Measurements from ENCODE around the gene PCDHGA3. TPM values are rescaled to one million over a fixed set of nuclear protein-coding genes. Genes with fewer than 3 reads are reported as not detected.

The PCDHGA3 gene
- total RNA-seq (2022; extraction: Qiagen RNA extraction; ENCODE audit: low read depth) = 0.02 to 0.04 TPM (median 0.03 TPM) in 3 of 5 replicates, not detected in the others

GRCh38 chr5:141343242-141343952 is at the start of gene PCDHGA3:
PCDHGA3 (plus strand) TSS chr5:141343829; CDS start chr5:141344034, 205 bp downstream.

DNA sequence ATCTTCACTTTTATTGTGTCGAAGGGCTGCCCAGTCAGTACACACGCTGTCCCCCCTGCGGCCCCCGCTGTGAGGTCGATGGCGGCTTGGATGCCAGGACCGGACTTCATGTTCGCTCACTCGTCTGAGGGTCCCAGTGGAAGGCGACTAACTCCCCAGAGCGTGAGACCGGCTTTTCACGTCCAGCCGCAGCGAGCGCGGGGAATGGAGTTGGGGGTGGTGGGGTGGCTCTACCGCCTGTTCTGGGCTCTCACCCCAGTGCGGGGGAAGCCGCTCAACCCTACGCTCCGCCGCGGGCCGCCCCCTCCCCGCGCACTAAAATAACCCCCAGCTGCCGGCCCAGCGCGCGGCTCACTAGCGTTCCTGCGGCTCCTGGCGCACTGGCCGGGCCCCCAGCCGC is 39.9 kb upstream of the PCDHGA3 start, which contains the start of gene SLC25A2:
Gene SLC25A2, minus strand, starts transcription at position 294 of the 400 bp plus-strand sequence. Its CDS starts 184 bp downstream, at position 110.

GRCh38 chr5:141320225-141321169 is 23.1 kb upstream of the PCDHGA3 start, which contains the start of gene TAF7:
TAF7 (minus strand) TSS chr5:141320784; CDS start chr5:141320044, 740 bp downstream.

GRCh38 chr5:141330299-141331080 is 13.1 kb upstream of the PCDHGA3 start, which contains the start of gene PCDHGA1:
PCDHGA1 (plus strand) TSS chr5:141330514.

DNA sequence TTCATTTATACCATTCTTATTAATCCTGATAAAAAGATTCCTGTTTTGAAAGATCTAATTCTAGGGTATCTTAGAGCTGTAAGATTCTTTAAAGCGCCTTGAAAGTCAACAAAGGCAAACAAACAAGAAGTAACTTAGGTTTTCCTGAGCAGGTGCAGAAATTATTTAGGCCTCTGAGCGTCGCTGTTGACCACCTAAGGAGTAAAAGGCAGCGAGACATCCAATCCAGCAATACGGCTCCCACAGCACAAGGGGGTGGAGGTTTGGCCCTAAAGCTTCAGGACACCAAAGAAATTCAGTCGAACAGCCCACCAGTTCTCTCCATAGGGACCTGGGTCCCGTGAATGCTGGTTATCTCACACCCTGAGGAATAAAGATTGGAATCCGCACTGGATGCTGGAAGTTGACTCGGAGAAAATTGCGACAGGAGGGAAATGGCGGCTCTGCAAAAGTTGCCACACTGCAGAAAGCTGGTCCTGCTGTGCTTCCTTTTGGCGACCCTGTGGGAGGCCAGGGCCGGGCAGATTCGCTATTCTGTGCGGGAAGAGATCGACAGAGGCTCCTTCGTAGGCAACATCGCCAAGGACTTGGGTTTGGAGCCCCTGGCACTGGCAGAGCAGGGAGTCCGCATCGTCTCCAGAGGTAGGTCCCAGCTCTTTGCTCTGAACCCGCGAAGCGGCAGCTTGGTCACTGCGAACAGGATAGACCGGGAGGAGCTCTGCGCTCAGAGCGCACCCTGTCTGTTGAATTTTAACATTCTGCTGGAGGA is 4.9 kb upstream of the PCDHGA3 start, which contains the start of gene PCDHGA2:
Gene PCDHGA2, plus strand, starts transcription at position 223 of the 769 bp plus-strand sequence.

GRCh38 chr5:141349917-141350619 is 6.4 kb downstream of the PCDHGA3 start, which contains the start of gene PCDHGB1:
PCDHGB1 (plus strand) TSS chr5:141350099; CDS start chr5:141350261, 162 bp downstream.

GRCh38 chr5:141354900-141355469 is 11.4 kb downstream of the PCDHGA3 start, which contains the start of gene PCDHGA4:
PCDHGA4 (plus strand) TSS chr5:141355021; CDS start chr5:141355108, 87 bp downstream.

GRCh38 chr5:141359790-141360426 is 16.3 kb downstream of the PCDHGA3 start, which contains the start of gene PCDHGB2:
PCDHGB2 (plus strand) TSS chr5:141359994; CDS start chr5:141360136, 142 bp downstream.

GRCh38 chr5:141363952-141364660 is 20.5 kb downstream of the PCDHGA3 start, which contains the start of gene PCDHGA5:
PCDHGA5 (plus strand) TSS chr5:141364162; CDS start chr5:141364331, 169 bp downstream.

GRCh38 chr5:141369994-141370848 is 26.6 kb downstream of the PCDHGA3 start, which contains the start of gene PCDHGB3:
PCDHGB3 (plus strand) TSS chr5:141370242; CDS start chr5:141370395, 153 bp downstream.

GRCh38 chr5:141373673-141374317 is 30.2 kb downstream of the PCDHGA3 start, which contains the start of gene PCDHGA6:
PCDHGA6 (plus strand) TSS chr5:141373891; CDS start chr5:141374084, 193 bp downstream.

DNA sequence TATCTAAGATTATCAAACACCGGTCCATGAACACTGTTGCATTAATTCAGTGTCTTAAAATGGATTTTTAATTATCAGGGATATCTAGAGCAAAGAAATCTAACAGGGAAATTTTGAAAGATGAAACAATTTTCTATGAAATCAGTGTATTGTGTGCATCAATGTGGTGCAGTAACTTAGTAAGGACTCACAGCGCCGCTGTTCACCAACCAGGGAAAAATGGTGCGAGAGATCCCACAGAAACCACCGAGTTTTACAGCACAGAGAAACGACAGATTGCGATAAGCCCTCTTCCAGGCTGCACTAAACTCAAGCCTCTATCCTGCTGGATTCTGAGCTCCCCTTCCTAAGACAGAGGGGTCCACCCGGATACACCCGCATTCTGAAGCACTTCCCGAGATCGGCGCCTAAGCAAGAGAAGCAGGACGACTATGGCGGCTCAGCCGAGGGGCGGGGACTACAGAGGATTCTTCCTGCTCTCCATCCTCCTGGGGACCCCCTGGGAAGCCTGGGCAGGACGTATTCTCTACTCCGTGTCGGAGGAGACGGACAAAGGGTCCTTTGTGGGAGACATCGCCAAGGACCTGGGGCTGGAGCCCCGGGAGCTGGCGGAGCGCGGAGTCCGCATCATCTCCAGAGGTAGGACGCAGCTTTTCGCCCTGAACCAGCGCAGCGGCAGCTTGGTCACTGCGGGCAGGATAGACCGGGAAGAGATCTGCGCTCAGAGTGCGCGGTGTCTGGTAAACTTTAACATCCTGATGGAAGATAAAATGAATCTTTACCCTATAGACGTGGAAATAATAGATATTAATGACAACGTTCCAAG is 39.1 kb downstream of the PCDHGA3 start, which contains the start of gene PCDHGA7:
Gene PCDHGA7, plus strand, starts transcription at position 274 of the 826 bp plus-strand sequence. Its CDS starts 158 bp downstream, at position 432.

DNA sequence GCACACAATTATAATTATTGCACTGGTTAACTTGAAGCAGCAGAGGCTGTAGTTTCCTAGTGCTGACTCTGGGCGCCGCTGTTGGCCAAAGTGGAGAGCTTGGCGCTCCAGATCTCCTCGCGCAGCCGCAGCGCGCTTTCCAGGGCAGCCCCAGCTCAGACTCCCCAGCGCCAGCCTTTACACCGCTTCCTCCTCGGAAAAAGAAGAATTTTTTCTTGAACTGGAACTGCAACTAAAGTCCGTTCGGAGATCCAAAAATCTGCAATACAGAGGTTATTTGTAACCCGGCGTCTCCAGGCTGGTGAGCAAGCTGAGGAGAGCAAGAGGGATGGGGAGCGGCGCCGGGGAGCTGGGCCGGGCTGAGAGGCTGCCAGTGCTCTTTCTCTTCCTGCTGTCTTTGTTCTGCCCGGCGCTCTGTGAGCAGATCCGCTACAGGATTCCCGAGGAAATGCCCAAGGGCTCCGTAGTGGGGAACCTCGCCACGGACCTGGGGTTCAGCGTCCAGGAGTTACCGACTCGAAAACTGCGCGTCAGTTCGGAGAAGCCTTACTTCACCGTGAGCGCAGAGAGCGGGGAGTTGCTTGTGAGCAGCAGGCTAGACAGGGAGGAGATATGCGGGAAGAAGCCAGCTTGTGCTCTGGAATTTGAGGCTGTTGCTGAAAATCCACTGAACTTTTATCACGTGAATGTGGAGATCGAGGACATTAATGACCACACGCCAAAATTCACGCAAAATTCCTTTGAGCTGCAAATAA is 44.1 kb downstream of the PCDHGA3 start, which contains the start of gene PCDHGB4:
Gene PCDHGB4, plus strand, starts transcription at position 142 of the 755 bp plus-strand sequence. Its CDS starts 187 bp downstream, at position 329.

GRCh38 chr5:141392429-141393198 is 49.0 kb downstream of the PCDHGA3 start, which contains the start of gene PCDHGA8:
PCDHGA8 (plus strand) TSS chr5:141392633; CDS start chr5:141392814, 181 bp downstream.

Measured in A549 treated with DMSO at 1 μM for 4 hours (cell line).